SH-SY5Y (cell line): ENCODE data around the gene GPX6.

Source experiments
- GATA2 ChIP-seq: IDR thresholded peaks from 2 replicates; pipeline ENCODE4 v1.6.1; 2011; ENCODE audit warnings: mild to moderate bottlenecking, low read depth, low read length
- GATA3 ChIP-seq: IDR thresholded peaks from 2 replicates; pipeline ENCODE4 v1.6.1; 2011; ENCODE audit warnings: low read depth, mild to moderate bottlenecking, low read length, moderate library complexity

DNA sequence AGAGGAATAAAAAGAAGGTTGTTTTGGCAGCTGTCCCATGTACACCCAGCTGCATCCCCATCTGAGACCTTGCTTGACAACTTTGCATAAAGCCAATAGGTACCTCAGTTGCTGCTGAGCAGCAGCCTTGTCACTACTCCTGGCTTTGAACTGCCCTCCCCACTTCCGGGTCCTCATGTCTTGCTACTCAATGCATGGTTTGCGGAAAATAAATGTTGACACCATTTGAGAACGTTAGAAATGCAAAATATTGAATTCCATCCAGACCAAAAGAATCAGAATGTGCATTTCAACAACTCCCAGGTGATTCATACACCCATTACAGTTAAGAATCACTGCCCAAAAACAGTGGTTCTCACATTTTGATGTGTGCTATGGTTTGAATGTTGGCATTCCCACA is 43.0 kb upstream of the GPX6 start:
- TF ChIP-seq GATA2 = no peak
- no peak for TF ChIP-seq GATA3
